ENCODE data around the gene RP9. TPM values are rescaled to one million over a fixed set of nuclear protein-coding genes. Genes with fewer than 3 reads are reported as not detected.

RP9 gene
- total RNA-seq, 2 experiments from 2014 or later, result 9.6 to 11.8 TPM

Other genes starting within 250 kb of the RP9 start
- gene KBTBD2, start 217.6 kb downstream of the RP9 start, total RNA-seq, result 10 to 100 TPM; 37.4 to 37.8 TPM
- gene FKBP9, start 152.0 kb downstream of the RP9 start, total RNA-seq, result under 1 TPM; 0.55 to 0.58 TPM
- 10 to 100 TPM; 44.4 to 45.8 TPM for gene NT5C3A, start 46.6 kb downstream of the RP9 start, total RNA-seq
- 10 to 100 TPM in 1 of 2 experiments, 1 to 10 TPM in 1; 7.9 to 11.8 TPM for gene BBS9, start 20.2 kb upstream of the RP9 start, total RNA-seq

Measured in activated CD8-positive, alpha-beta T cell treated with anti-CD3 and anti-CD28 coated beads, Interleukin-2, amount 10 ng/mL, durations not matched to agents 7 days and 5 days (primary cell).